WTC11 (cell line): ENCODE results near the gene CARD14. TPM values are rescaled to one million over a fixed set of nuclear protein-coding genes. Genes with fewer than 3 reads are reported as not detected.

ENCODE experiments used
- ATAC-seq: fragments of 200-7000 bp; cut with Tn5 transposase; 2 replicates; pipeline ENCODE4 v1.10.0; 2021; ENCODE audit warnings: mild to moderate bottlenecking, moderate library complexity
- CTCF ChIA-PET: fragments of 300-600 bp; sonication (Branson Sonifier 250); formaldehyde crosslinking; loops from one replicate; lab custom pipeline; 2021; ENCODE audit warnings: antibody characterized with exemption; lab: Charles Lee
- POLR2A ChIA-PET: fragments of 350-600 bp; sonication (Branson Sonifier 250); formaldehyde crosslinking; loops from one replicate; lab custom pipeline; 2021; ENCODE audit warnings: antibody characterized with exemption; lab: Charles Lee
- DNase-seq: peaks from one replicate; pipeline ENCODE4 v3.0.0; 2021; ENCODE audit warnings: low spot score
- H3K27ac Mint-ChIP-seq: 2 replicates; pipeline ENCODE4 v1.8.0; 2021; ENCODE audit warnings: mixed read lengths
- H3K27me3 Mint-ChIP-seq: 2 replicates; pipeline ENCODE4 v1.8.0; 2021; ENCODE audit warnings: low read depth, mild to moderate bottlenecking, moderate library complexity, mixed read lengths
- H3K36me3 Mint-ChIP-seq: 2 replicates; pipeline ENCODE4 v1.8.0; 2021; ENCODE audit warnings: mixed read lengths
- H3K4me1 Mint-ChIP-seq: 2 replicates; pipeline ENCODE4 v1.8.0; 2022; ENCODE audit warnings: mixed read lengths
- H3K4me3 Mint-ChIP-seq: 2 replicates; pipeline ENCODE4 v1.8.0; 2021; ENCODE audit warnings: mild to moderate bottlenecking, moderate library complexity, mixed read lengths
- H3K9me3 Mint-ChIP-seq: 2 replicates; pipeline ENCODE4 v1.8.0; 2021; ENCODE audit warnings: mixed read lengths
- ARID4B ChIP-seq: sonication (generic); formaldehyde crosslinking; IDR thresholded peaks from 2 replicates; pipeline ENCODE4 v1.8.0; 2023; ENCODE audit warnings: missing genetic modification reagents, mild to moderate bottlenecking, borderline replicate concordance
- ATF6 ChIP-seq: sonication (generic); formaldehyde crosslinking; IDR thresholded peaks from 2 replicates; pipeline ENCODE4 v1.8.1; 2023; ENCODE audit warnings: mild to moderate bottlenecking, missing genetic modification reagents
- ELF4 ChIP-seq: sonication (generic); formaldehyde crosslinking; IDR thresholded peaks from 2 replicates; pipeline ENCODE4 v1.8.1; 2022; ENCODE audit warnings: low read depth, mild to moderate bottlenecking, moderate library complexity, missing genetic modification reagents
- GTF2I ChIP-seq: fragments of 250-450 bp; sonication (Bioruptor Pico); conservative IDR thresholded peaks from 2 replicates; pipeline ENCODE4 v1.4.0; 2021; ENCODE audit warnings: mild to moderate bottlenecking
- RELA ChIP-seq: sonication (generic); formaldehyde crosslinking; IDR thresholded peaks from 2 replicates; pipeline ENCODE4 v1.8.1; 2022; ENCODE audit warnings: missing genetic modification reagents, mild to moderate bottlenecking, borderline replicate concordance
- SP1 ChIP-seq: sonication (generic); formaldehyde crosslinking; conservative IDR thresholded peaks from 2 replicates; pipeline ENCODE4 v1.8.1; 2022; ENCODE audit warnings: missing genetic modification reagents
- total RNA-seq: library from RNA; stranded (reverse); gene quantifications from 3 replicates; pipeline ENCODE4 v1.2.3, GENCODE V29; 2021
- TF ChIP-seq, protein P1 (sequence below): sonication (generic); formaldehyde crosslinking; IDR thresholded peaks from 2 replicates; pipeline ENCODE4 v1.8.1; 2023; ENCODE audit warnings: mild to moderate bottlenecking, missing genetic modification reagents
- TF ChIP-seq, protein P2 (sequence below): sonication (generic); formaldehyde crosslinking; conservative IDR thresholded peaks from 2 replicates; pipeline ENCODE4 v1.8.1; 2022; ENCODE audit warnings: mild to moderate bottlenecking, missing genetic modification reagents
- TF ChIP-seq, protein P3 (sequence below): sonication (generic); formaldehyde crosslinking; IDR thresholded peaks from 2 replicates; pipeline ENCODE4 v1.8.1; 2023; ENCODE audit warnings: mild to moderate bottlenecking, missing genetic modification reagents, moderate library complexity
- TF ChIP-seq, protein P4 (sequence below): fragments of 200-600 bp; IDR thresholded peaks from 2 replicates; pipeline ENCODE4 v1.8.0; 2022; ENCODE audit warnings: antibody characterized with exemption

CARD14 gene
- total RNA-seq, 1 experiment from 2014 or later, result 0.83 TPM

GRCh38 chr17:80191865-80192661, 22.2 kb downstream of the CARD14 start:
- TF ChIP-seq ELF4 (no peak), ARID4B (CRISPR knock-in tag) (no peak)
- Mint-ChIP-seq H3K4me3 (no peak overlapping the region), H3K9me3 (no peaks in the 10 kb centered on the region), H3K36me3 (no peaks in the 10 kb centered on the region), H3K27me3 (no peaks in the 10 kb centered on the region; the same call in 1 of the 2 replicates), H3K27ac (no peak overlapping the region), H3K4me1 (no peaks in the 10 kb centered on the region)
- no peak for ATAC-seq
- CTCF ChIA-PET, result interaction anchor here (0.6 to 2.8 kb wide), 17 partner anchors 26 to 263 kb away, joined by 3 to 17 read pairs (median 4); partner anchors contain the start of gene GAA
- POLR2A ChIA-PET, result no interaction called here
- no peak for DNase-seq

DNA sequence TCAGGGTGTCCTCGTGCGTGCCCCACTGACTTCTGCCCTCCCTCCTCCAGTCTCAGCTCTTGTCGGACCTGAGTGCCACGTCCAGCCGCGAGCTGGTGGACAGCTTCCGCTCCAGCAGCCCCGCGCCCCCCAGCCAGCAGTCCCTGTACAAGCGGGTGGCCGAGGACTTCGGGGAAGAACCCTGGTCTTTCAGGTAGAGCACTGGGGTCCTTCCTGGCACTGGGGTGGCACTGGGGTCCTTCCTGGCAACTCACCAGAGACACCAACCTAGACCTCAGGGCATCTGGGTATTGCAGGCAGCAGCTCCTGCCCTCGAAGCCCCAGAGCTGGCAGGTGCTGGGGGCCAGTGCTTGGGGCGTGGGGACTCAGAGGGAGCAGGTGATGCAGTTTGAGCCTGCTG, 25.3 kb downstream of the CARD14 start:
- no peaks in the 10 kb centered on the region; the same call in 1 of the 2 replicates for H3K27me3 Mint-ChIP-seq
- TF ChIP-seq ATF6 (CRISPR knock-in tag), result no peak
- H3K4me1 Mint-ChIP-seq, result peaks cover 7% of the 10 kb centered on the region
- CTCF ChIA-PET, result interaction anchor here (1.0 to 4.0 kb wide), 12 partner anchors 11 to 260 kb away, joined by 3 to 63 read pairs (median 6); partner anchors contain the start of gene SGSH
- no peaks in the 10 kb centered on the region for H3K36me3 Mint-ChIP-seq
- H3K27ac Mint-ChIP-seq, result no peak overlapping the region
- POLR2A ChIA-PET, result interaction anchor here (0.5 kb wide), 1 partner anchor 167 kb away, joined by 3 read pairs; no protein-coding TSS in a partner anchor
- H3K4me3 Mint-ChIP-seq, result no peak overlapping the region
- no peaks in the 10 kb centered on the region for H3K9me3 Mint-ChIP-seq
- ATAC-seq (no peak), DNase-seq (no peak)

GRCh38 chr17:80195671-80196529, 26.1 kb downstream of the CARD14 start:
- Mint-ChIP-seq H3K4me3 (no peak overlapping the region), H3K27me3 (no peaks in the 10 kb centered on the region; the same call in 1 of the 2 replicates), H3K4me1 (peaks cover 7% of the 10 kb centered on the region), H3K36me3 (no peaks in the 10 kb centered on the region), H3K9me3 (no peaks in the 10 kb centered on the region), H3K27ac (peak overlapping the region; percentile 9; the same call in 1 of the 2 replicates)
- TF ChIP-seq, protein P1, sequence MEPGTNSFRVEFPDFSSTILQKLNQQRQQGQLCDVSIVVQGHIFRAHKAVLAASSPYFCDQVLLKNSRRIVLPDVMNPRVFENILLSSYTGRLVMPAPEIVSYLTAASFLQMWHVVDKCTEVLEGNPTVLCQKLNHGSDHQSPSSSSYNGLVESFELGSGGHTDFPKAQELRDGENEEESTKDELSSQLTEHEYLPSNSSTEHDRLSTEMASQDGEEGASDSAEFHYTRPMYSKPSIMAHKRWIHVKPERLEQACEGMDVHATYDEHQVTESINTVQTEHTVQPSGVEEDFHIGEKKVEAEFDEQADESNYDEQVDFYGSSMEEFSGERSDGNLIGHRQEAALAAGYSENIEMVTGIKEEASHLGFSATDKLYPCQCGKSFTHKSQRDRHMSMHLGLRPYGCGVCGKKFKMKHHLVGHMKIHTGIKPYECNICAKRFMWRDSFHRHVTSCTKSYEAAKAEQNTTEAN (CRISPR knock-in tag), result 0 out of 2 replicates have a peak, but pooled peaks have one; percentile 51
- TF ChIP-seq, protein P2, sequence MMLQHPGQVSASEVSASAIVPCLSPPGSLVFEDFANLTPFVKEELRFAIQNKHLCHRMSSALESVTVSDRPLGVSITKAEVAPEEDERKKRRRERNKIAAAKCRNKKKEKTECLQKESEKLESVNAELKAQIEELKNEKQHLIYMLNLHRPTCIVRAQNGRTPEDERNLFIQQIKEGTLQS (CRISPR knock-in tag), result no peak
- TF ChIP-seq RELA (CRISPR knock-in tag) (no peak), GTF2I (no peak), SP1 (CRISPR knock-in tag) (peak; percentile 41; the same call in 1 of the 2 replicates)
- TF ChIP-seq, protein P3, sequence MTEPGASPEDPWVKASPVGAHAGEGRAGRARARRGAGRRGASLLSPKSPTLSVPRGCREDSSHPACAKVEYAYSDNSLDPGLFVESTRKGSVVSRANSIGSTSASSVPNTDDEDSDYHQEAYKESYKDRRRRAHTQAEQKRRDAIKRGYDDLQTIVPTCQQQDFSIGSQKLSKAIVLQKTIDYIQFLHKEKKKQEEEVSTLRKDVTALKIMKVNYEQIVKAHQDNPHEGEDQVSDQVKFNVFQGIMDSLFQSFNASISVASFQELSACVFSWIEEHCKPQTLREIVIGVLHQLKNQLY (CRISPR knock-in tag), result 0 out of 2 replicates have a peak, but pooled peaks have one; percentile 35
- TF ChIP-seq, protein P4, sequence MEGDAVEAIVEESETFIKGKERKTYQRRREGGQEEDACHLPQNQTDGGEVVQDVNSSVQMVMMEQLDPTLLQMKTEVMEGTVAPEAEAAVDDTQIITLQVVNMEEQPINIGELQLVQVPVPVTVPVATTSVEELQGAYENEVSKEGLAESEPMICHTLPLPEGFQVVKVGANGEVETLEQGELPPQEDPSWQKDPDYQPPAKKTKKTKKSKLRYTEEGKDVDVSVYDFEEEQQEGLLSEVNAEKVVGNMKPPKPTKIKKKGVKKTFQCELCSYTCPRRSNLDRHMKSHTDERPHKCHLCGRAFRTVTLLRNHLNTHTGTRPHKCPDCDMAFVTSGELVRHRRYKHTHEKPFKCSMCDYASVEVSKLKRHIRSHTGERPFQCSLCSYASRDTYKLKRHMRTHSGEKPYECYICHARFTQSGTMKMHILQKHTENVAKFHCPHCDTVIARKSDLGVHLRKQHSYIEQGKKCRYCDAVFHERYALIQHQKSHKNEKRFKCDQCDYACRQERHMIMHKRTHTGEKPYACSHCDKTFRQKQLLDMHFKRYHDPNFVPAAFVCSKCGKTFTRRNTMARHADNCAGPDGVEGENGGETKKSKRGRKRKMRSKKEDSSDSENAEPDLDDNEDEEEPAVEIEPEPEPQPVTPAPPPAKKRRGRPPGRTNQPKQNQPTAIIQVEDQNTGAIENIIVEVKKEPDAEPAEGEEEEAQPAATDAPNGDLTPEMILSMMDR, result peak; percentile 99
- DNase-seq (peak; percentile 81), ATAC-seq (peak; percentile 53)
- POLR2A ChIA-PET, result no interaction called here
- CTCF ChIA-PET, result interaction anchor here (0.5 to 4.0 kb wide), 32 partner anchors 8 to 632 kb away, joined by 3 to 63 read pairs (median 4); partner anchors contain the start of genes GAA and SGSH
